Activated T-helper 2 cell treated with anti-CD3 and anti-CD28 coated beads, Interferon-gamma antibody, Interleukin-2, Interleukin-4, amounts not matched to agents 10 μg/mL and 5 μg/mL and 100 μg/mL, durations not matched to agents 14 hours and 24 hours and 36 hours (primary cell): ENCODE data around the gene SP140. TPM values are rescaled to one million over a fixed set of nuclear protein-coding genes. Genes with fewer than 3 reads are reported as not detected.

Source experiments
- DNase-seq: peaks from one replicate; pipeline ENCODE4 v3.0.0; 2021; ENCODE audit warnings: low spot score
- H3K27ac Mint-ChIP-seq: one replicate; pipeline ENCODE4 v1.8.0; 2021; ENCODE audit warnings: mixed read lengths
- H3K27me3 Mint-ChIP-seq: one replicate; pipeline ENCODE4 v1.8.0; 2021; ENCODE audit warnings: low read depth, mixed read lengths
- H3K36me3 Mint-ChIP-seq: one replicate; pipeline ENCODE4 v1.8.0; 2021; ENCODE audit warnings: low read depth, mixed read lengths
- H3K4me1 Mint-ChIP-seq: one replicate; pipeline ENCODE4 v1.8.0; 2021; ENCODE audit warnings: low read depth, mixed read lengths
- H3K4me3 Mint-ChIP-seq: one replicate; pipeline ENCODE4 v1.8.0; 2021; ENCODE audit warnings: low read depth, mild to moderate bottlenecking, moderate library complexity, mixed read lengths
- H3K9me3 Mint-ChIP-seq: one replicate; pipeline ENCODE4 v1.8.0; 2021; ENCODE audit warnings: mixed read lengths
- intact Hi-C: fragments of 100-400 bp; cut with micrococcal nuclease; formaldehyde crosslinking; loops from one replicate; pipeline ENCODE4 v1.15.1; 2023
- total RNA-seq: library from RNA; stranded (reverse); gene quantifications from 2 replicates; pipeline ENCODE4 v1.2.3, GENCODE V29; 2022

Gene SP140
- total RNA-seq: 316 and 317 TPM in 2 replicates

- peaks cover 41% of the 10 kb centered on the region for H3K4me1 Mint-ChIP-seq
- DNase-seq: peak; percentile 81
- no peaks in the 10 kb centered on the region for H3K27me3 Mint-ChIP-seq
- peaks cover 53% of the 10 kb centered on the region for H3K36me3 Mint-ChIP-seq
- H3K9me3 Mint-ChIP-seq: peaks cover 8% of the 10 kb centered on the region
- peak within 1 kb of the TSS; percentile 89 for H3K4me3 Mint-ChIP-seq
- intact Hi-C loops: loop anchor here (1.0 to 5.0 kb wide), 3 partner anchors 9 to 417 kb away; partner anchors contain the start of gene SP140L
- peak within 1 kb of the TSS; percentile 97 for H3K27ac Mint-ChIP-seq
Observed at GRCh38 chr2:230225486-230225885, at the start of gene SP140. Gene SP140 (plus strand): TSS chr2:230225736. CDS start chr2:230225845, 109 bp downstream.

- H3K27me3 Mint-ChIP-seq: no peaks in the 10 kb centered on the region
- intact Hi-C loops: no loop called here
- no peak overlapping the region for H3K27ac Mint-ChIP-seq
- H3K4me1 Mint-ChIP-seq: peaks cover 2% of the 10 kb centered on the region
- no peak for DNase-seq
- no peak overlapping the region for H3K4me3 Mint-ChIP-seq
- H3K36me3 Mint-ChIP-seq: peaks cover 91% of the 10 kb centered on the region
- H3K9me3 Mint-ChIP-seq: no peaks in the 10 kb centered on the region
Observed at GRCh38 chr2:230176996-230177395, 48.5 kb upstream of the SP140 start.

GRCh38 chr2:230178546-230179485, 46.7 kb upstream of the SP140 start:
- no peaks in the 10 kb centered on the region for H3K27me3 Mint-ChIP-seq
- H3K36me3 Mint-ChIP-seq: peaks cover 91% of the 10 kb centered on the region
- no peaks in the 10 kb centered on the region for H3K9me3 Mint-ChIP-seq
- intact Hi-C loops: no loop called here
- H3K4me3 Mint-ChIP-seq: no peak overlapping the region
- no peak for DNase-seq
- peaks cover 2% of the 10 kb centered on the region for H3K4me1 Mint-ChIP-seq
- no peak overlapping the region for H3K27ac Mint-ChIP-seq

GRCh38 chr2:230179907-230180306, 45.6 kb upstream of the SP140 start:
- H3K36me3 Mint-ChIP-seq: peaks cover 90% of the 10 kb centered on the region
- H3K9me3 Mint-ChIP-seq: no peaks in the 10 kb centered on the region
- intact Hi-C loops: no loop called here
- H3K27me3 Mint-ChIP-seq: no peaks in the 10 kb centered on the region
- no peak for DNase-seq
- H3K27ac Mint-ChIP-seq: no peak overlapping the region
- no peak overlapping the region for H3K4me3 Mint-ChIP-seq
- H3K4me1 Mint-ChIP-seq: peaks cover 2% of the 10 kb centered on the region

GRCh38 chr2:230181195-230181594, 44.3 kb upstream of the SP140 start:
- intact Hi-C loops: no loop called here
- no peak for DNase-seq
- Mint-ChIP-seq H3K4me1 (peaks cover 2% of the 10 kb centered on the region), H3K27me3 (no peaks in the 10 kb centered on the region), H3K36me3 (peaks cover 90% of the 10 kb centered on the region), H3K4me3 (no peak overlapping the region), H3K9me3 (no peaks in the 10 kb centered on the region), H3K27ac (no peak overlapping the region)

- Mint-ChIP-seq H3K9me3 (peaks cover 22% of the 10 kb centered on the region), H3K27ac (peak overlapping the region; percentile 56), H3K36me3 (peaks cover 93% of the 10 kb centered on the region), H3K4me3 (no peak overlapping the region), H3K4me1 (peaks cover 2% of the 10 kb centered on the region), H3K27me3 (no peaks in the 10 kb centered on the region)
- DNase-seq: no peak
- intact Hi-C loops: no loop called here
Observed at GRCh38 chr2:230184727-230185578, 40.6 kb upstream of the SP140 start.

GRCh38 chr2:230202430-230203109, 23.0 kb upstream of the SP140 start:
- peak overlapping the region; percentile 17 for H3K4me3 Mint-ChIP-seq
- no peak for DNase-seq
- H3K9me3 Mint-ChIP-seq: no peaks in the 10 kb centered on the region
- H3K27me3 Mint-ChIP-seq: no peaks in the 10 kb centered on the region
- intact Hi-C loops: no loop called here
- H3K4me1 Mint-ChIP-seq: peaks cover 24% of the 10 kb centered on the region
- H3K36me3 Mint-ChIP-seq: peaks cover 41% of the 10 kb centered on the region
- H3K27ac Mint-ChIP-seq: peak overlapping the region; percentile 63

- H3K4me3 Mint-ChIP-seq: peak overlapping the region; percentile 17
- no peaks in the 10 kb centered on the region for H3K9me3 Mint-ChIP-seq
- H3K36me3 Mint-ChIP-seq: peaks cover 35% of the 10 kb centered on the region
- DNase-seq: no peak
- no peaks in the 10 kb centered on the region for H3K27me3 Mint-ChIP-seq
- intact Hi-C loops: no loop called here
- H3K27ac Mint-ChIP-seq: peak overlapping the region; percentile 63
- peaks cover 24% of the 10 kb centered on the region for H3K4me1 Mint-ChIP-seq
Observed at GRCh38 chr2:230203110-230203676, 22.3 kb upstream of the SP140 start.

GRCh38 chr2:230205034-230205433, 20.5 kb upstream of the SP140 start:
- peaks cover 18% of the 10 kb centered on the region for H3K36me3 Mint-ChIP-seq

GRCh38 chr2:230205721-230206120, 19.8 kb upstream of the SP140 start:
- intact Hi-C loops: no loop called here
- H3K27me3 Mint-ChIP-seq: no peaks in the 10 kb centered on the region
- peaks cover 24% of the 10 kb centered on the region for H3K4me1 Mint-ChIP-seq
- H3K4me3 Mint-ChIP-seq: no peak overlapping the region
- peak overlapping the region; percentile 16 for H3K27ac Mint-ChIP-seq
- H3K36me3 Mint-ChIP-seq: peaks cover 11% of the 10 kb centered on the region
- H3K9me3 Mint-ChIP-seq: no peaks in the 10 kb centered on the region
- no peak for DNase-seq

More at GRCh38 chr2:230205034-230205433, 20.5 kb upstream of the SP140 start:
- intact Hi-C loops: no loop called here
- Mint-ChIP-seq H3K4me1 (peaks cover 24% of the 10 kb centered on the region), H3K27me3 (no peaks in the 10 kb centered on the region), H3K27ac (no peak overlapping the region), H3K4me3 (no peak overlapping the region), H3K9me3 (no peaks in the 10 kb centered on the region)
- DNase-seq: no peak

GRCh38 chr2:230208576-230208975, 17.0 kb upstream of the SP140 start:
- Mint-ChIP-seq H3K27me3 (no peaks in the 10 kb centered on the region), H3K36me3 (peaks cover 17% of the 10 kb centered on the region), H3K27ac (no peak overlapping the region), H3K4me1 (peaks cover 25% of the 10 kb centered on the region), H3K4me3 (no peak overlapping the region), H3K9me3 (no peaks in the 10 kb centered on the region)
- intact Hi-C loops: no loop called here
- DNase-seq: no peak

- H3K36me3 Mint-ChIP-seq: peaks cover 26% of the 10 kb centered on the region
- H3K9me3 Mint-ChIP-seq: no peaks in the 10 kb centered on the region
- no peak overlapping the region for H3K27ac Mint-ChIP-seq
- H3K27me3 Mint-ChIP-seq: no peaks in the 10 kb centered on the region
- H3K4me3 Mint-ChIP-seq: no peak overlapping the region
- intact Hi-C loops: no loop called here
- DNase-seq: no peak
- H3K4me1 Mint-ChIP-seq: peaks cover 30% of the 10 kb centered on the region
Observed at GRCh38 chr2:230209422-230210051, 16.0 kb upstream of the SP140 start.
